ENCODE data around the gene TYMS.

TYMS gene

DNA sequence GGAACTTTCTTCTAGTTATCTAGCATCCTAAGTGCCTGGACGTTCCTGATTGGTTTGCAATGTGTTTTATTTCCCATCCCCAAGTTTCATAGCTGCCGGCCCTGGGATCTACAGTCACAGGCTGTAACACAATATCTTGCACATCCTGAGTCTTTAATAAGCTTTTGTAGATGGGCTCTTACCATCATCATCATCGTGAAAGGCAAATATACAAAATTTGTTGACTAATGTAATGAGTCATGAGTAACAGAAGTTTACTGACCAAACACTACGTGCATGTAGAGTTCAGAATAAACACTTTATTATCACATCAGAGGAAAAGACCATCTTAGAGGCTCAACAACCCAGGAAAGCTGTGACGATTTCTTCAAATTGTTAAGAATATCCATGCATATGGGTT, 8.1 kb upstream of the TYMS start:
- DNase-seq, result no peak

DNA sequence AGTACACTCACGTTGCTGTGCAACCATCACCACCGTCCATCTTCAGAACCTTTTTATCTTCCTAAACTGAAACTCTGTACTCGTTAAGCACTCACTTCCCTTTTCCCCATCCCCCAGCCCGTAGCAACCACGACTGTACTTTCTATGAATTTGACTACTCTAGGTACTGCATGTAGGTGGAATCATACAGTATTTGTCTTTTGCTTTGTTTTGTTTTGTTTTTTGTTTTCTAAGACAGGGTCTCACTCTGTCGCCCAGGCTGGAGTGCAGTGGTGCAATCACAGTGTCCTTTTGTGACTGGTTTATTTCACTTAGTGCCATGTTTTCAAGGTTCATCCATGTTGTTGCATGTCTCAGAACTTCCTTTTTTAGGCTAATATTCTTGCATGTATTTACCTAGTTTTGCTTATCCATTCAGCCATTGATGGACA, 7.0 kb upstream of the TYMS start:
- DNase-seq, result no peak

DNA sequence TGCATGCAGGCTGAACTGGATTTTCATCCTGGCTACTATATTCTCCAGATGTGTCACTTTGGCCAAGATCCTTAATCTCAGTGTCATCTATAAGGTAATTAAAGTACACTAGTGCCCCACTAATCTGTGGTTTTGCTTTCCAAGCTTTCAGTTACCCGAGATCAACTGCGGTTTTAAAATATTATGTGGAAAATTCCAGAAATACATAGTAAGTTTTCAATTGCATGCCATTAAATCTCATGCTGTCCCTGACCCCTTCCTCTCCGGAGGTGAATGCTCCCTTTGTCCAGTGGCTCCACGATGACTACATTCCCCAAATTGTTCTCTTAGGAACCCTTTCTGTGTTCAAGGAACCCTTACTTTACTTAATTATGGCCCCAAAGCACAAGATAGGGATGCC, 5.3 kb upstream of the TYMS start:
- DNase-seq, result no peak

DNA sequence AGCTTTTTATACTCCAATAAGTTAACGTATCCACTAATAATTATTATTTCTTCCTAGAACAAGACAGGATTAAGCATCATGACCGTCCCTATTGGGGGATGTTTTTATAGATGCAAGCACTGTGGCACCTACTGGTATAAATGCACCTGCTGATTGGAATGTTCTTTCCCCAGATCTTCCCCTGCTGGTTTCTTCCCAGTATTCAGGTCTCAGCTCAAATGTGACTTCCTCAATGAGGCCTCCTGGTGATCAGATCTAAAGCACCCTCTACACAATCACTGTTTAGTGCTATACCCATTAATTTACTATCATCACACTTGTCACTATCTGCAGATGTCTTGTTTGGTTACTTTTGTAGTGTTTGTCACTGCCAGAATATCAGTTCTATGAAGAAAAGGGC, 3.9 kb upstream of the TYMS start:
- no peak for DNase-seq

DNA sequence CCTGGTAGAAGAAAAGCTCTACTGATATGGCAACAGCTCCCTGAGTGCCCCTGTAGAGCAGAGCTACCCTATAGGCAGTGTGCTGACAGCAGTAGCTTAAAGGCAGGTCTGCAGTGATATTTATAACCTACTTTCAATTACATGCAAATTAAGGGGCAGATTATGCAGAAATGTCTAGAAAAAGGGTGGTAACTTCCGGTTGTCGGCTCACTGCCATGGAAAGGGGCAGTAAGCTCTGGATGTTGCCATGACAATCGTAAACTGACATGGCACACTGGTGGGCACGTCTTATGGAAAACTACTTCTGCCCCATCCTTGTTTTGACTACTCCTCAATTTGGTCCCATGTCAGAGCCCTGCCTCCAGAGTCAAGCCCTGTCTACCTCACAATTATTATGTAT, 2.9 kb upstream of the TYMS start:
- no peak for DNase-seq

DNA sequence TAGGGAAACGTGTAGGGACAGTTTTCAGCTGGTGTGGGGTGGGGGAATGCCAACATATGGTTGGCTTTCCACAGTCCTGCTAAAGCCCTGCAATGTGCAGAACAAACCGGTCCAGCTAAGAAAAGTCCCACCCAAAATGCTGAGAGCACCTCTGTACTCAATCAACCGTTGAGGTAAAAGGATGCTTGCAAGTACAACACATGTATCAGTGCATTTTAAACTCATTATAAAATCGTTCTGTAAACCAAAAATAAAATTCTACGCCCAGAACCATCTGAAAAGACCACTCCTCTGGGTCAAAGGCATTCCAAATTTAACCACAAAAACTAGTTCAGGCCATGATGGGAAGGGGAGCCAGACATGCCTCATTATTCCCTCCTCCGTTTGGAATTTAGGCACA, 2.0 kb upstream of the TYMS start:
- DNase-seq, result no peak

DNA sequence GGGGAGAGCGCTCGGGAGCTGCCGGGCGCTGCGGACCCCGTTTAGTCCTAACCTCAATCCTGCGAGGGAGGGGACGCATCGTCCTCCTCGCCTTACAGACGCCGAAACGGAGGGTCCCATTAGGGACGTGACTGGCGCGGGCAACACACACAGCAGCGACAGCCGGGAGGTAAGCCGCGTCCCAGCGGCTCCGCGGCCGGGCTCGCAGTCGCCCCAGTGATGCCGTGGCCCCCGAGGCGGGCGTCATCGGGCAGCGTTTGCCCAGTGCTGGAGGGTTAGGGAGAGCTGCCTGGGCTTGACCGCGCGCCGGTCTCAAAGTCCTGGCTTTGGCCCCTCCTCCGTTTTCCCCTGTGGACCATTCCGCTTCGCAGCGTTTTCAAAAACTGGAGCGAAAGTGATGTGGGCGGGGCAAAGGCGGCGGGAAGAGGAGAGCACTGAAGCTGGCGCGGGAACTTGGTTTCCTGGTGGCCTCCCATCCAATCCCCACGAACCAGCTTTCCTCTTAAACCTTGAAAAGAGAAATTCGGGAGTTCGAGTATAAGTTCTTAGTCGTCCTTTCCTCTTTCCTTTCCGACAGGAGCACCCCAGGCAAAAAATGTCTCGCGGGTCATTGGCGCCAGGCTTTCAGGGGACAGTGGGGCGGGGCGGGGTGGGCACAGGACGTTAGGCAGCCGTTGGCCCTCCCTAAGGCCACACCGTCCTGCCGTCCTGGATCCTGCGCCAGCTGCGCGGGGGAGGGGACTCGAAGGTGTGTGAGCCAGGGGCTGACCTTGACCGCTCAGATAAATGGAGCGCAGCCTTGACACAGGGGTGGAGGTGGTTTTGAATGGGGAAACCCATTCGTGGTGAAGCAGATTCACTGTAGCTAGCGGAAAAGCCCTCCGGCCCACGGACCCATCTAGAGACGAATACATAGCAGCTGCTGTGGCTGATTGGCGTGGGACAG, 821 bp downstream of the TYMS start:
- DNase-seq, result peak; percentile 72

DNA sequence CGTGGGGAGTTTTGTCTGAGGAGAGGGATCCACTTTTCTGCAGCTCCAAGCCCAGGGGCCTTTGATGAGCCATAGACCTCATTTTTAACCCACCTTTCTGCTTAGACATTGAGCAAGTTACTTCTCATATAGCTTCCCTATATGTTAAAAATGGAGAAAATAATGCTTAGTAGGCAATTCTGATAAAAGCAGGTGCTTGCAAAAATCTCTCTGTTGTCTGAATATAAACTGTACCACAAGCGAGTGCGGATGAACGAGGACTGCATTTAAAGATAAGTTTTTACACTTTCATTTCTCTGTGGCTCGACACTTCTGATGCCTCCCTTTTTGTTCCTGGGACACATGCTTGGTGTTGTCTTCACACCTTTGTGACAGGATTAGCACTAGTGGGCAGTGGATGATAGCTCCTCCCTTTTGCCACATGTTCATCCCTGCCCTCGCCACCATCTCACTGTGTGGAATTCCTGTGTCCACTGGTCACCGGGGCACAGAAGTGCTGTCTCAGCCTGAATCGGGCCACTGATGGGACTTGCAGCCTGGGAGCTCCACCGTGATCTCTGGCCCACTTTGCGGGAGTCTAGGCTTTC, 1.6 kb downstream of the TYMS start:
- no peak for DNase-seq

DNA sequence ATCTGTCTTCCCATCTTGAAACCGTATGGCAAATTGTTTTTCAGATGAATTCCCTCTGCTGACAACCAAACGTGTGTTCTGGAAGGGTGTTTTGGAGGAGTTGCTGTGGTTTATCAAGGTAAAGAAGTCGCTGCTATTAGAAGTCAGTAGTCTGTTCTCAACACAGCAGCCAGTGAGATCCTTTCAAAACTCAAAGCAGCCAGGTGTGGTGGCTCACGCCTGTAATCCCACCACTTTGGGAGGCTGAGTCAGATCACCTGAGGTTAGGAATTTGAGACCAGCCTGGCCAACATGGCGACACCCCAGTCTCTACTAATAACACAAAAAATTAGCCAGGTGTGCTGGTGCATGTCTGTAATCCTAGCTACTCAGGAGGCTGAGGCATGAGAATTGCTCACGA, 2.1 kb downstream of the TYMS start:
- no peak for DNase-seq

DNA sequence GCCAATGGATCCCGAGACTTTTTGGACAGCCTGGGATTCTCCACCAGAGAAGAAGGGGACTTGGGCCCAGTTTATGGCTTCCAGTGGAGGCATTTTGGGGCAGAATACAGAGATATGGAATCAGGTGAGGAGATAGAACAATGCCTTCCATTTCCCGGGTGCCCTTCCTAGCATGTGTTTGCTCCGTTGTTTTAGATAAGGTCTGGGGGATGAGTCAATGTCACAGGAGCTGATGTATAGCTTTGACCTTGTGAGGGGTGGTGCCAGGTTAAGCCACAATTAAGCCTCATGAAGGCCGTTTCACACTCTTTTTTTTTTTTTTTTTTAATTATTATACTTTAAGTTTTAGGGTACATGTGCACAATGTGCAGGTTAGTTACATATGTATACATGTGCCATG, 4.7 kb downstream of the TYMS start:
- no peak for DNase-seq

DNA sequence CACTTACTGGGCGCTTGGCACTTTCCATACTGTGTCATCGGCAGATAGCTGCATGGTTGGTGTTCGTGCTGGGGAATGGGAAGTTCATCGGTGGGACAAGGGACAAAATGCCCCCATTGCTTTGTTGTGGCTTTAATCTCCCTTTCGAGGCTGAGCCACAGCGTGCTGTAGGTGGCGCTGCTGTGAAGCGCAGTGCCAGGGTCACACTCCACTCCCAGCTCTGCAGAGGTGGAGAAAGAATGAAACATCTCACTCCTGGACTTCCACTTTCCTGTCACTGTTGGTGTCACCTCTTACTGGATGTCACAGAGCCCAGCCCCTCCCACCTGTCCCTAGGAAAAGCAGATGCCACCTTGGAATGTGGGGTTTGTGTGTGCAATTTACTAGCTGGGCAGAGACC, 8.7 kb downstream of the TYMS start:
- DNase-seq, result no peak

DNA sequence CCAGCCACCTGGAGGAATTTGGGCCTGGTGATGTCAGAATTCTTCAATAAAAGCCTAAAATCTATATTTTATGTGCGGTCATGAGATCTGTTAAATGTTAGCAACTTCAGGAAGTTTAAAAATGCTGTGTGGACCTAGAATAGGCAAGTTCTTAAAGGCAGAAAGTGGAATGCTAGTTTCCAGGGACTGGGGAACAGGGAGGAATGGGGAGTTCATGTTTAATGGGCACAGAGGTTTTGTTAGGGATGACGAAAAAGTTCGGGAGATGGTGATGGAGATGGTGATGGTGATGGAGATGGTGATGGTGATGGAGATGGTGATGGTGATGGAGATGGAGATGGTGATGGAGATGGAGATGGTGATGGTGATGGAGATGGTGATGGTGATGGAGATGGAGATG, 9.2 kb downstream of the TYMS start:
- no peak for DNase-seq

DNA sequence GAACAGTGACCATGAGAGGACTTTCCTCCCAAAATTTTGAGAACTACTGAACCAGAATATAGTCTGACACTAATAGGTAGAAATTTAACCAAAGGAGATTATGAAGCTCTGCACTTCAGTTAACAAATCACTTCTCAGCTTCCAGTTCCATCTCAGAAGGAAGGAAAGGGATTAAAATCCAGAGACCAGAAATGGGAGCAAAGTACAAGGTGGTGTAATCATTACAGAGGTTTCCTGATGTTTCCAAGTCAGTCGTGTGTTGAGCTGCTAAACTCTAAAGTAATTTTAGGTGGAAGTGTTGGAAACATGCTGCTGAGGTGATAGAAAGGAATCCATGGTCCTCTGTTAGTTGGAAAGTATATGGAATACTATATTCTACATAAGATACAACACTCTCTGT, 10.8 kb downstream of the TYMS start:
- no peak for DNase-seq

DNA sequence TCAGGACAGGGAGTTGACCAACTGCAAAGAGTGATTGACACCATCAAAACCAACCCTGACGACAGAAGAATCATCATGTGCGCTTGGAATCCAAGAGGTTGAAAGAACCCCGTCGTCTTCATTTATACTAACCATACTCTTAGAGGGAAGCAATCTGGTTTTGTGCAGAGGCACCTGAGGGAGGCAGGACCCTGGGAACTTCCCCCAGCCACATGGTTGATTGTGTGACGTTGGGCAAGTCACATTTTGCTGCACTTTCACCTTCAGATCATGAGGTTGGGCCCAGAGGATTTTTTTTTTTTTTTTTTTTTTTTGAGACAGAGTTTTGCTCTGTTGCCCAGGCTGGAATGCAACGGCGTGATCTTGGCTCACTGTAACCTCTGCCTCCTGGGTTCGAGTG, 11.6 kb downstream of the TYMS start:
- DNase-seq, result no peak

DNA sequence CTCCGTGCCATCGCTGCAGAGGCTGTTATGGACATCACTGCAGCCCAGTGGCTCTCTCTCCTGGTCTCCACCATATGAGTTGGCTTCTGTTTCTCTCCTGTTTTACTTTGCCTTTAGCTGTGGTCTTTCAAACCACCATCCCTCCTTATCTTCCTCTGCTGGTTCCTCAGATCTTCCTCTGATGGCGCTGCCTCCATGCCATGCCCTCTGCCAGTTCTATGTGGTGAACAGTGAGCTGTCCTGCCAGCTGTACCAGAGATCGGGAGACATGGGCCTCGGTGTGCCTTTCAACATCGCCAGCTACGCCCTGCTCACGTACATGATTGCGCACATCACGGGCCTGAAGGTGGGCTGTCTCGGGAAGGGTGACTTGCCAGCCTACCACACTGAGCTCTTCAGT, 13.1 kb downstream of the TYMS start:
- DNase-seq, result no peak

DNA sequence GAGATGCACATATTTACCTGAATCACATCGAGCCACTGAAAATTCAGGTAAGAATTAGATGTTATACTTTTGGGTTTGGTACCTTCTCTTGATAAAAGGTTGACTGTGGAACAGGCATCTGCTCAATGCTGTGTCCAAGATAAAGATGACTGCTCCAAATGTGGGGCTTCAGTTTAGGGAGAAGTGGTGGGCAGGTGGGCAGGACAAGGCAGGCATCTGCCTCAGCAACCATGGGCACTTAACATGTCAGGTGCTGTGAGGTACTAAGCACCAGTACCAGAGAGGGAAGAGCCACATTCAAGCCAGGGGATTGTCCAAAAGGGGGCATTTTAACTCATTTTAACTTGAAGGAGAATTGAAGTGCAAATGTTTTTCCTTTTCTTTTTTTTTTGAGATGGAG, 14.0 kb downstream of the TYMS start:
- no peak for DNase-seq

DNA sequence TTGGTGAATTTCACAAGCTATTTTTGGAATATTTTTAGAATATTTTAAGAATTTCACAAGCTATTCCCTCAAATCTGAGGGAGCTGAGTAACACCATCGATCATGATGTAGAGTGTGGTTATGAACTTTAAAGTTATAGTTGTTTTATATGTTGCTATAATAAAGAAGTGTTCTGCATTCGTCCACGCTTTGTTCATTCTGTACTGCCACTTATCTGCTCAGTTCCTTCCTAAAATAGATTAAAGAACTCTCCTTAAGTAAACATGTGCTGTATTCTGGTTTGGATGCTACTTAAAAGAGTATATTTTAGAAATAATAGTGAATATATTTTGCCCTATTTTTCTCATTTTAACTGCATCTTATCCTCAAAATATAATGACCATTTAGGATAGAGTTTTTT, 15.9 kb downstream of the TYMS start:
- no peak for DNase-seq

DNA sequence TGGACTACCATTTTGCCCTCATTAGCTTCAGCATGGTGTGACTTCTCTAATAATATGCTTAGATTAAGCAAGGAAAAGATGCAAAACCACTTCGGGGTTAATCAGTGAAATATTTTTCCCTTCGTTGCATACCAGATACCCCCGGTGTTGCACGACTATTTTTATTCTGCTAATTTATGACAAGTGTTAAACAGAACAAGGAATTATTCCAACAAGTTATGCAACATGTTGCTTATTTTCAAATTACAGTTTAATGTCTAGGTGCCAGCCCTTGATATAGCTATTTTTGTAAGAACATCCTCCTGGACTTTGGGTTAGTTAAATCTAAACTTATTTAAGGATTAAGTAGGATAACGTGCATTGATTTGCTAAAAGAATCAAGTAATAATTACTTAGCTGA, 16.3 kb downstream of the TYMS start:
- DNase-seq, result no peak

DNA sequence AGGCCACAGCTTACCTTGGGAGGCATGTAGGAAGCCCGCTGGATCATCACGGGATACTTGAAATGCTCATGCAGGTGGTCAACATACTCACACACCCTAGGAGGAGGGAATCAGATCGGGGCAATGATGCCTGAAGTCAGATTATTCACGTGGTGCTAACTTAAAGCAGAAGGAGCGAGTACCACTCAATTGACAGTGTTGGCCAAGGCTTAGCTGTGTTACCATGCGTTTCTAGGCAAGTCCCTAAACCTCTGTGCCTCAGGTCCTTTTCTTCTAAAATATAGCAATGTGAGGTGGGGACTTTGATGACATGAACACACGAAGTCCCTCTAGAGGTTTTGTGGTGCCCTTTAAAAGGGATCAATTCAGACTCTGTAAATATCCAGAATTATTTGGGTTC, 17.9 kb downstream of the TYMS start:
- no peak for DNase-seq

DNA sequence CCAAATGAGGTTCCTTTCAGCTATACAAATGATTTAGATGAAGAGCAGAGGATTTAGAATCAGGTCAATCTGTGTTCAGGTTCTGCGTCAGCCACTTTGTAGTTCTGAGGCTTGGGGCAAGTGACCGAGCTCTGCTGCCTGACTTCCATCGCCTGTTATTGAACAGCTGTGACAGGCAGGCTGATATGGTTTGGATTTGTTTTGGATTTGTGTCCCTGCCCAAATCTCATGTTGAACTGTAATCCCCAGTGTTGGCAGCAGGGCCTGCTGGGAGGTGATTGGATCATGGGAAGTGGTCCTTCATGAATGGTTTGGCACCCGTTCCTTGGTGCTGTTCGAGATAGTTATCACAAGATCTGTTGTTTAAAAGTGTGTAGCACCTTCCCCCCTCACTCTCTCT, 18.6 kb downstream of the TYMS start:
- no peak for DNase-seq

DNA sequence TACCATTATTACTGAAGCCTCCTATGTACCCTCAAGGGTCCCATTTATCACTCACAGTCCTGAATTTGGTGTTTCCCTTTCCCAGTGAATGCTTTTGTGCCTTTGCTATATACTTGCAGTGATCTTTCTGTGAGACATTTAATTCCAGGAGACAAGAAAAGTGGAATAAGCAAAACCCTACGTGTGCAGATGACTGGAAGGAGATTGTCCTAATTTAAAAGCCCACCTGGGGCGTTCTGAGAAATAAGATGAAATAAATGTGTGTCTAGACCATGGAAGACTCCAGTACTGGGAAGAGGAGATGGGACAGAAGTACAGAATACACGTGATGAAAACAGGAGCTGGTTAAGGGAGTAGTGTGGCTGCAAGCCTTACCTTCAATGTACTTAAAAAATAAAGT, 19.3 kb downstream of the TYMS start:
- DNase-seq, result no peak

DNA sequence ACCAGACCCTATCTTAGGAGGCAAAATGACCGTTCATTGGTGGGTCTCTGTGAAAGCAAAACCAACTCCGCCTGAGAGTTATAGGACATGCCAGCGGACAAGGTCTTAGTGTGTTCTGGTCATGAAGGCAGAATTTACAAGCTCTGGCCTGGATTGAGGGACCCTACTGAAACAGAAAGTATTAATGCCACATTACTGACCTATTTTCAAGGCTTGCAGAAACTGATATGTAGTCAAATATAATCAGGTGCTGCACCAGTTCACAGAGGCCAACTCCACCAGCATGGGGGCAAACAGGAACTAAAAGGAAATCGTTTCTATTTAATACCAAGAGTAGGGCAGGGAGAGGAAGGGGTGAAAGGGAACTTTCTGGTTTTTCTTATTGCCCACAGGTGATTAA, 19.7 kb downstream of the TYMS start:
- DNase-seq, result no peak

DNA sequence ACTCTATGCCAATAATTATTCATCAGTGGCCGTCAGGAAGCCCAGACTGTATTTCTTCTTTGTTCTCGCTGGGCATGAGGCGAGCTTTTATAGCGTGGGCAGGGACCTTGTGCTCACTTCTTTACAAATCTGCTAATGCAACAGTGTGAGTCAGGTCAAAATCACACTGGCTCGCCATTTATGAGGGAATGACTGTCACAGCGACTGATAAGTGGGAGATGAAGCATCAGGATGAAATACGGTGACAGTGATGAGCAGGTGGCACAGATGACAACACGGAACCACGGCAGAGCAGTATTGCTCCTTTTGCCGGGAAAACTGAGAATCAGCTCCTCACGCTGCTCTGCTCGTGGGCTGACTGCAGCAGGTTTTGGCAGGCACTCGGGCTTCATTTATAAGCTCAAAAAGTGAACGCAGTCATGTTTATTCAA, 20.5 kb downstream of the TYMS start:
- no peak for DNase-seq

DNA sequence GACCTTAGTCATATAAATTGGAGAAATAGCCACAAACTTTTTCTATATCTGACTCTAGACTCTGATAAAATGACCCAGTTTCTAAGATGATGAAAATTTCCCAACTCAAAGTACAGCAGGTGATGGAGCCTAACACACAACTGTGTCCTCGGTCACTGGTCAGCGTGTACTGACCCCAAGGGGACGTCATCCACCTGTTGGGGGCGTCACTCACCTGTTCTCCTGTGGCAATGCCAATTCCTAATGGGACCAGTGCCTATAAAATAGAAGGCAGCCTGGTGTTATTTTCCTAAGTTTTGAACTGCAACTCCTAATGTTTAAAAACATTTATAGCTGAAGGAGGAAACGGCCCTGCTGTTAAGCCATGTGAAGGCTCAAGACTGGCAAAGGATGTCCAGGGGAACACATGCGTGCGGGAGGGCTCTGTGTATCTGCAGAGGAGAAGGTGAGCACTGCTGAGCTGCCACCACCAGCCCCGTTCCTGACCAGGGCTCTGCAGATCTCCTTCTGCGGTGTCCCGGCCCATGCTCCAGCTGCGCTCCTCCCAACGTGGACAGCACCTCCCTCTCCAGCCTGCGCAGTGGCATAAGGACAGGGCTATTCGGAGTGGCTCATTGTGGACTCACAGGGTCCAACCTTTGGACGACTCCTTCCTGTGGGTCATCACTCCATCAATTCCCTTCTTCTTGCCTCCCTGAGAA, 21.2 kb downstream of the TYMS start:
- no peak for DNase-seq

Measured in NCI-H1105 treated with DMSO at 0.1 percent for 48 hours (cell line).